ENCODE measurements around the gene XRCC4. TPM values are rescaled to one million over a fixed set of nuclear protein-coding genes. Genes with fewer than 3 reads are reported as not detected.

XRCC4 gene
- total and polyA plus RNA-seq, 7 experiments from 2014 or later = 2.9 to 12.2 (median 6.0) TPM

GRCh38 chr5:83069096-83069799 lies 8.1 kb upstream of the XRCC4 start:
- H3K4me1 ChIP-seq (ENCODE audit: control insufficient read depth in 2 of 2, insufficient read depth in 2 of 2, low read length in 2 of 2) = peaks cover 0 to 11% of the 10 kb centered on the region in 2 donors
- ATAC-seq (no peak), DNase-seq (no peak)
- no peaks in the 10 kb centered on the region for H3K9me3 ChIP-seq (ENCODE audit: control insufficient read depth in 2 of 3, low read length in 3 of 3)
- ChIA-PET POLR2A (no interaction called here), CTCF (no interaction called here)
- no peak overlapping the region for H3K27ac ChIP-seq (ENCODE audit: low read depth, low read length)
- H3K27me3 Mint-ChIP-seq = no peaks in the 10 kb centered on the region
- H3K4me3 Mint-ChIP-seq = peak overlapping the region in 3 of 10 donors; percentile 4 to 39 (median 31)
- intact Hi-C loops (cut with micrococcal nuclease) = no loop called here
- no peaks in the 10 kb centered on the region for H3K27me3 ChIP-seq (ENCODE audit: control insufficient read depth in 2 of 2, insufficient read depth in 2 of 2, low read length in 2 of 2)
- peaks cover 45 to 92% (median 82%) of the 10 kb centered on the region in 7 donors for H3K4me1 Mint-ChIP-seq
- H3K36me3 ChIP-seq (ENCODE audit: control insufficient read depth in 2 of 3, insufficient read depth in 3 of 3, low read length in 3 of 3) = peaks cover 0 to 3% (median 0%) of the 10 kb centered on the region in 3 experiments
- H3K9me3 Mint-ChIP-seq = no peaks in the 10 kb centered on the region
- H3K36me3 Mint-ChIP-seq = peaks cover 5 to 24% (median 15%) of the 10 kb centered on the region in 5 donors
- H3K4me3 ChIP-seq (ENCODE audit: low read length) = no peak overlapping the region
- no peak overlapping the region for H3K27ac Mint-ChIP-seq

- Histone ChIP-seq H3K9me3 (ENCODE audit: control insufficient read depth in 2 of 3, low read length in 3 of 3) (no peaks in the 10 kb centered on the region), H3K27ac (ENCODE audit: low read depth, low read length) (no peak overlapping the region), H3K4me3 (ENCODE audit: low read length) (no peak overlapping the region), H3K27me3 (ENCODE audit: control insufficient read depth in 2 of 2, insufficient read depth in 2 of 2, low read length in 2 of 2) (no peaks in the 10 kb centered on the region), H3K4me1 (ENCODE audit: control insufficient read depth in 2 of 2, insufficient read depth in 2 of 2, low read length in 2 of 2) (peaks cover 7 to 15% of the 10 kb centered on the region in 2 donors), H3K36me3 (ENCODE audit: control insufficient read depth in 2 of 3, insufficient read depth in 3 of 3, low read length in 3 of 3) (no peaks in the 10 kb centered on the region)
- ATAC-seq (no peak), DNase-seq (no peak)
- Mint-ChIP-seq H3K4me3 (peak overlapping the region in 5 of 10 donors; percentile 2 to 97 (median 18)), H3K27me3 (no peaks in the 10 kb centered on the region), H3K4me1 (peaks cover 50 to 95% (median 85%) of the 10 kb centered on the region in 7 donors), H3K36me3 (peaks cover 7 to 25% (median 14%) of the 10 kb centered on the region in 5 donors), H3K9me3 (no peaks in the 10 kb centered on the region), H3K27ac (peak overlapping the region in 1 of 9 donors; percentile 11)
- intact Hi-C loops (cut with micrococcal nuclease) = loop anchor here in 1 of 2 donors (10.0 kb wide), 1 partner anchor 1317 kb away; the partner anchor contains the start of gene SSBP2
- ChIA-PET CTCF (interaction anchor here (0.5 kb wide), 1 partner anchor 1220 kb away, joined by 4 read pairs; no protein-coding TSS in a partner anchor), POLR2A (no interaction called here)
Measured at GRCh38 chr5:83071286-83072051, 5.9 kb upstream of the XRCC4 start.

GRCh38 chr5:83072966-83073365 lies 4.4 kb upstream of the XRCC4 start:
- H3K4me1 Mint-ChIP-seq = peaks cover 46 to 96% (median 92%) of the 10 kb centered on the region in 7 donors

GRCh38 chr5:83077662-83078261 lies 415 bp downstream of the XRCC4 start:
- ATAC-seq (peak; percentile 0), DNase-seq (peak in 1 of 9 donors; percentile 11)
- Histone ChIP-seq H3K4me3 (ENCODE audit: low read length) (peak overlapping the region; percentile 78), H3K4me1 (ENCODE audit: control insufficient read depth in 2 of 2, insufficient read depth in 2 of 2, low read length in 2 of 2) (peaks cover 5 to 16% of the 10 kb centered on the region in 2 donors), H3K36me3 (ENCODE audit: control insufficient read depth in 2 of 3, insufficient read depth in 3 of 3, low read length in 3 of 3) (peaks cover 0 to 4% (median 0%) of the 10 kb centered on the region in 3 experiments), H3K9me3 (ENCODE audit: control insufficient read depth in 2 of 3, low read length in 3 of 3) (no peaks in the 10 kb centered on the region), H3K27me3 (ENCODE audit: control insufficient read depth in 2 of 2, insufficient read depth in 2 of 2, low read length in 2 of 2) (no peaks in the 10 kb centered on the region), H3K27ac (ENCODE audit: low read depth, low read length) (peak overlapping the region; percentile 83)
- H3K36me3 Mint-ChIP-seq = peaks cover 7 to 23% (median 18%) of the 10 kb centered on the region in 5 donors
- POLR2A ChIA-PET = interaction anchor here (0.6 to 4.1 kb wide), 3 partner anchors 8 to 800 kb away, joined by 3 to 15 read pairs (median 5); partner anchors contain the start of gene RPS23
- intact Hi-C loops (cut with micrococcal nuclease) = loop anchor here (1.0 to 10.0 kb wide), 11 partner anchors 16 to 1780 kb away; partner anchors contain the start of genes RPS23 (in 2 of the 2), SSBP2 (in 2 of the 2) and ZCCHC9 (in 2 of the 2)
- H3K9me3 Mint-ChIP-seq = peaks cover 0 to 2% (median 0%) of the 10 kb centered on the region in 11 donors
- peak overlapping the region; percentile 95 to 99 (median 97) for H3K27ac Mint-ChIP-seq
- H3K27me3 Mint-ChIP-seq = no peaks in the 10 kb centered on the region
- H3K4me3 Mint-ChIP-seq = peak overlapping the region; percentile 93 to 99 (median 98)
- CTCF ChIA-PET = no interaction called here
- peaks cover 30 to 57% (median 55%) of the 10 kb centered on the region in 7 donors for H3K4me1 Mint-ChIP-seq

More at GRCh38 chr5:83072966-83073365, 4.4 kb upstream of the XRCC4 start:
- H3K36me3 Mint-ChIP-seq = peaks cover 7 to 25% (median 18%) of the 10 kb centered on the region in 5 donors
- DNase-seq (no peak), ATAC-seq (no peak)
- peaks cover 0 to 4% (median 0%) of the 10 kb centered on the region in 3 experiments for H3K36me3 ChIP-seq (ENCODE audit: control insufficient read depth in 2 of 3, insufficient read depth in 3 of 3, low read length in 3 of 3)
- CTCF ChIA-PET = no interaction called here
- POLR2A ChIA-PET = interaction anchor here (0.6 kb wide), 1 partner anchor 1221 kb away, joined by 4 read pairs; no protein-coding TSS in a partner anchor
- H3K4me3 Mint-ChIP-seq = peak overlapping the region in 5 of 10 donors; percentile 1 to 97 (median 49)
- peaks cover 9 to 16% of the 10 kb centered on the region in 2 donors for H3K4me1 ChIP-seq (ENCODE audit: control insufficient read depth in 2 of 2, insufficient read depth in 2 of 2, low read length in 2 of 2)
- H3K27me3 ChIP-seq (ENCODE audit: control insufficient read depth in 2 of 2, insufficient read depth in 2 of 2, low read length in 2 of 2) = no peaks in the 10 kb centered on the region
- intact Hi-C loops (cut with micrococcal nuclease) = loop anchor here in 1 of 2 donors (10.0 kb wide), 1 partner anchor 1318 kb away; the partner anchor contains the start of gene SSBP2
- H3K27ac ChIP-seq (ENCODE audit: low read depth, low read length) = no peak overlapping the region
- H3K4me3 ChIP-seq (ENCODE audit: low read length) = no peak overlapping the region
- no peaks in the 10 kb centered on the region for H3K9me3 ChIP-seq (ENCODE audit: control insufficient read depth in 2 of 3, low read length in 3 of 3)
- peaks cover 0 to 2% (median 0%) of the 10 kb centered on the region in 11 donors for H3K9me3 Mint-ChIP-seq
- H3K27ac Mint-ChIP-seq = no peak overlapping the region
- H3K27me3 Mint-ChIP-seq = no peaks in the 10 kb centered on the region

- H3K27ac ChIP-seq (ENCODE audit: low read depth, low read length) = no peak overlapping the region
- peaks cover 6 to 19% (median 11%) of the 10 kb centered on the region in 7 donors for H3K4me1 Mint-ChIP-seq
- peak overlapping the region in 2 of 9 donors; percentile 28 to 62 for H3K27ac Mint-ChIP-seq
- no peaks in the 10 kb centered on the region for H3K36me3 ChIP-seq (ENCODE audit: control insufficient read depth in 2 of 3, insufficient read depth in 3 of 3, low read length in 3 of 3)
- peaks cover 0 to 14% (median 9%) of the 10 kb centered on the region in 5 donors for H3K36me3 Mint-ChIP-seq
- H3K4me1 ChIP-seq (ENCODE audit: control insufficient read depth in 2 of 2, insufficient read depth in 2 of 2, low read length in 2 of 2) = peaks cover 0 to 7% of the 10 kb centered on the region in 2 donors
- no peaks in the 10 kb centered on the region for H3K27me3 ChIP-seq (ENCODE audit: control insufficient read depth in 2 of 2, insufficient read depth in 2 of 2, low read length in 2 of 2)
- peaks cover 0 to 3% (median 0%) of the 10 kb centered on the region in 11 donors for H3K9me3 Mint-ChIP-seq
- intact Hi-C loops (cut with micrococcal nuclease) = no loop called here
- POLR2A ChIA-PET = interaction anchor here (0.6 kb wide), 1 partner anchor 1528 kb away, joined by 6 read pairs; no protein-coding TSS in a partner anchor
- DNase-seq (no peak), ATAC-seq (no peak)
- no peaks in the 10 kb centered on the region for H3K27me3 Mint-ChIP-seq
- H3K4me3 Mint-ChIP-seq = no peak overlapping the region
- H3K4me3 ChIP-seq (ENCODE audit: low read length) = no peak overlapping the region
- CTCF ChIA-PET = interaction anchor here (0.6 kb wide), 1 partner anchor 12 kb away, joined by 4 read pairs; no protein-coding TSS in a partner anchor
- H3K9me3 ChIP-seq (ENCODE audit: control insufficient read depth in 2 of 3, low read length in 3 of 3) = no peaks in the 10 kb centered on the region
Measured at GRCh38 chr5:83082750-83083149, 5.4 kb downstream of the XRCC4 start.

GRCh38 chr5:83084336-83084735 lies 7.0 kb downstream of the XRCC4 start:
- ATAC-seq = no peak
- Mint-ChIP-seq H3K4me1 (peaks cover 0 to 9% (median 0%) of the 10 kb centered on the region in 7 donors), H3K27me3 (no peaks in the 10 kb centered on the region), H3K4me3 (no peak overlapping the region), H3K36me3 (peaks cover 0 to 14% (median 9%) of the 10 kb centered on the region in 5 donors), H3K27ac (no peak overlapping the region), H3K9me3 (peaks cover 0 to 3% (median 0%) of the 10 kb centered on the region in 11 donors)
- ChIA-PET CTCF (no interaction called here), POLR2A (no interaction called here)
- H3K27me3 ChIP-seq (ENCODE audit: control insufficient read depth in 2 of 2, insufficient read depth in 2 of 2, low read length in 2 of 2) = no peaks in the 10 kb centered on the region
- no peak overlapping the region for H3K4me3 ChIP-seq (ENCODE audit: low read length)
- no peaks in the 10 kb centered on the region for H3K4me1 ChIP-seq (ENCODE audit: control insufficient read depth in 2 of 2, insufficient read depth in 2 of 2, low read length in 2 of 2)
- no peak overlapping the region for H3K27ac ChIP-seq (ENCODE audit: low read depth, low read length)
- H3K36me3 ChIP-seq (ENCODE audit: control insufficient read depth in 2 of 3, insufficient read depth in 3 of 3, low read length in 3 of 3) = no peaks in the 10 kb centered on the region
- no peaks in the 10 kb centered on the region for H3K9me3 ChIP-seq (ENCODE audit: control insufficient read depth in 2 of 3, low read length in 3 of 3)
- no peak for DNase-seq
- intact Hi-C loops (cut with micrococcal nuclease) = no loop called here
